A673 (cell line): ENCODE measurements around the gene UMAD1.

Source experiments
- EZH2 ChIP-seq: fragments of 200-600 bp; sonication (generic); IDR thresholded peaks from 2 replicates; pipeline ENCODE4 v1.6.1; 2017; ENCODE audit warnings: borderline replicate concordance, low read depth, mild to moderate bottlenecking, mixed read lengths, antibody characterized with exemption, low read length; ENCODE audit not compliant: poor library complexity, severe bottlenecking
- TF ChIP-seq, protein P1 (sequence below): fragments of 300-800, 200-600 bp; sonication (generic); conservative IDR thresholded peaks from 2 replicates; pipeline ENCODE4 v1.5.1; 2017; ENCODE audit warnings: low read depth, mild to moderate bottlenecking, antibody characterized with exemption, low read length, moderate library complexity, mixed read lengths

DNA sequence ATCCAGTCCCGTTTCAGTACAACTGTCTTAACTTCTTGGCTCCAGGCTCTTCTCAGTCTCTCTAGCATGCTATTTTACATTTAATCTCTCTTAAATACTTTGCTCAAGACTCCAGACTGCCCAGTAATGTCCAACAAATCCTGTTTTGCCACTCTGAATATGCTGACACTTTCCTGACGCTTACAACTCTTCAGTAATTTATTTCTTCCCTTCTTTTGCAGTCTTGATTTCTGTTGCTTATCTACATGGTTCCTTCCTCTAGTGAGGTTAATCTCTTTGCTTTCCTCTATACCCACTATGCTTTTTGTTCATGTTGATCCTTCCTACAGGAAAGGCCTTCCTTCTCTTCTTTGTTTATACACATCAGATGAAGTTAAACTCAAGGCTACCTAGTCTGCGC, 23.7 kb downstream of the UMAD1 start:
- TF ChIP-seq, protein P1, sequence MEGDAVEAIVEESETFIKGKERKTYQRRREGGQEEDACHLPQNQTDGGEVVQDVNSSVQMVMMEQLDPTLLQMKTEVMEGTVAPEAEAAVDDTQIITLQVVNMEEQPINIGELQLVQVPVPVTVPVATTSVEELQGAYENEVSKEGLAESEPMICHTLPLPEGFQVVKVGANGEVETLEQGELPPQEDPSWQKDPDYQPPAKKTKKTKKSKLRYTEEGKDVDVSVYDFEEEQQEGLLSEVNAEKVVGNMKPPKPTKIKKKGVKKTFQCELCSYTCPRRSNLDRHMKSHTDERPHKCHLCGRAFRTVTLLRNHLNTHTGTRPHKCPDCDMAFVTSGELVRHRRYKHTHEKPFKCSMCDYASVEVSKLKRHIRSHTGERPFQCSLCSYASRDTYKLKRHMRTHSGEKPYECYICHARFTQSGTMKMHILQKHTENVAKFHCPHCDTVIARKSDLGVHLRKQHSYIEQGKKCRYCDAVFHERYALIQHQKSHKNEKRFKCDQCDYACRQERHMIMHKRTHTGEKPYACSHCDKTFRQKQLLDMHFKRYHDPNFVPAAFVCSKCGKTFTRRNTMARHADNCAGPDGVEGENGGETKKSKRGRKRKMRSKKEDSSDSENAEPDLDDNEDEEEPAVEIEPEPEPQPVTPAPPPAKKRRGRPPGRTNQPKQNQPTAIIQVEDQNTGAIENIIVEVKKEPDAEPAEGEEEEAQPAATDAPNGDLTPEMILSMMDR = no peak
- TF ChIP-seq EZH2 = no peak
